ENCODE results near the gene ALDH3A2.

- TF ChIP-seq CTCF (IDR thresholded peaks at IDR 0.05) (no peak), POLR2AphosphoS5 (IDR thresholded peaks at IDR 0.05; ENCODE audit: low read depth, low read length) (no peak)
Measured at GRCh38 chr17:19647697-19648474, 665 bp upstream of the ALDH3A2 start.
